Measurements from ENCODE around the gene ACTN4. TPM values are rescaled to one million over a fixed set of nuclear protein-coding genes. Genes with fewer than 3 reads are reported as not detected.

Gene ACTN4
- total RNA-seq, 1 experiment from 2014 or later, result 506 TPM

GRCh38 chr19:38700350-38700901, 53.0 kb downstream of the ACTN4 start (continued):
- TF ChIP-seq ZSCAN18 (CRISPR knock-in tag; IDR thresholded peaks at IDR 0.05) (no peak), CBFB (CRISPR knock-in tag; IDR thresholded peaks at IDR 0.05; ENCODE audit: low read depth) (no peak), NR2C2 (CRISPR knock-in tag; IDR thresholded peaks at IDR 0.05) (no peak), CDX4 (CRISPR knock-in tag; IDR thresholded peaks at IDR 0.05; ENCODE audit: borderline replicate concordance) (no peak)

GRCh38 chr19:38700902-38701454, 53.5 kb downstream of the ACTN4 start:
- CTCF ChIA-PET, result interaction anchor here (0.6 to 2.2 kb wide), 4 partner anchors 18 to 66 kb away, joined by 3 to 10 read pairs (median 4); partner anchors contain the start of gene ACTN4
- Mint-ChIP-seq H3K4me1 (peaks cover 29% of the 10 kb centered on the region), H3K27me3 (ENCODE audit: low read depth) (no peaks in the 10 kb centered on the region), H3K27ac (peak overlapping the region; percentile 61; the same call in 1 of the 2 replicates), H3K36me3 (peaks cover 41% of the 10 kb centered on the region), H3K4me3 (no peak overlapping the region), H3K9me3 (no peaks in the 10 kb centered on the region)
- no peak for ATAC-seq
- POLR2A ChIA-PET, result interaction anchor here (1.3 kb wide), 1 partner anchor 53 kb away, joined by 3 read pairs; the partner anchor contains the start of gene ACTN4
- no peak for DNase-seq (ENCODE audit: low spot score)
- TF ChIP-seq ETV6 (CRISPR knock-in tag; IDR thresholded peaks at IDR 0.05) (no peak), ZNF121 (CRISPR knock-in tag; IDR thresholded peaks at IDR 0.05) (no peak), ELF4 (CRISPR knock-in tag; IDR thresholded peaks at IDR 0.05; ENCODE audit: low read depth) (no peak), ZSCAN18 (CRISPR knock-in tag; IDR thresholded peaks at IDR 0.05) (no peak), PREB (CRISPR knock-in tag; IDR thresholded peaks at IDR 0.05; ENCODE audit: borderline replicate concordance) (no peak), FOXP4 (CRISPR knock-in tag; IDR thresholded peaks at IDR 0.05) (no peak), STAT6 (CRISPR knock-in tag; conservative IDR thresholded peaks at IDR 0.05; ENCODE audit: low read depth) (no peak), SMAD3 (CRISPR knock-in tag; IDR thresholded peaks at IDR 0.05; ENCODE audit: borderline replicate concordance) (no peak), E2F4 (CRISPR knock-in tag; IDR thresholded peaks at IDR 0.05; ENCODE audit: borderline replicate concordance, low read depth) (no peak), ZNF219 (CRISPR knock-in tag; IDR thresholded peaks at IDR 0.05; ENCODE audit: borderline replicate concordance) (no peak), NR1H2 (CRISPR knock-in tag; IDR thresholded peaks at IDR 0.05) (no peak), ZNF532 (CRISPR knock-in tag; IDR thresholded peaks at IDR 0.05; ENCODE audit: borderline replicate concordance) (no peak), NFYB (CRISPR knock-in tag; conservative IDR thresholded peaks at IDR 0.05; ENCODE audit: low read depth) (no peak), CREM (CRISPR knock-in tag; IDR thresholded peaks at IDR 0.05) (no peak), JAZF1 (CRISPR knock-in tag; IDR thresholded peaks at IDR 0.05) (no peak)
